CD4-positive, alpha-beta T cell treated with Interferon alpha-2 for 1 hour (primary cell): ENCODE data around the gene RTL10.
"Not testable (repeated sequence)": the region's sequence is repeated elsewhere in the genome, so short reads cannot be mapped to it uniquely, and the experiment has no call there.

ENCODE experiments used
- DNase-seq, 2 donors: peaks; one replicate each; pipeline ENCODE4 v3.0.0-alpha.2; 2020 to 2022

Gene RTL10

GRCh38 chr22:19888131-19888746, 33.6 kb upstream of the RTL10 start:
- no peak for DNase-seq

DNA sequence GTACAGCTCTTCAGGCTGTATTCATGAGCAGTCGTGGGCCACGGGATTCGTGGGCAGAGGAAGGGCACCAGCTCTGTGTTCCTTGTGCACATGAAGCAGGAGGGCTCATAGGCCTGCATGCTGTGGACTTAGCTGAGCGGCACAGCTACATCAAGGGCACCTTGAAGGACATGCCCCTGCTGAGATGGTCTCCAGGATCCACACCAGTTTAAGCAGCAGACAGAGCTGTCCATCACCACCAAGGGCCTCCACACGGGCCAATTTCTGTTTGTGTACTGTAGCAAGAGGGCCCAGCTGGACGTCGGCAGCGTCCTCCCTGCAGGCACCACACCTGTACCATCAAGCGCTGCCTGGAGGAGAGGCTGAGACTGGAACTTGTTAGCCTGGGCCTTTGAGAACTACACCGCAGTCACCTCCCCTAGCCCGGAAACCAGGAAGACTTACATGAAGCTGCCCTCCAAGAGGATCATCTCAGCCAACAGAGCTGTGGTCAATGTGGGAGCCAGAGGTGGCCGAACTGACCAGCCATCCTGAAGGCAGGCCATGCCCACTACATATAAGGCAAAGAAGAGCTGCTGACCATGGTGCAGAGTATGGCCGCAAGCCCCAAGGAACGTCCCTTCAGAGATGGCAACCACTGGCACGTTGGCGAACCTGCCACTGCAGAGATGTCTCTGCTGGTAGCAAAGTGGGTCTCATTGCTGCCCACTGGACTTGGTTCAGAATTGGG, 32.7 kb upstream of the RTL10 start:
- no peak for DNase-seq

DNA sequence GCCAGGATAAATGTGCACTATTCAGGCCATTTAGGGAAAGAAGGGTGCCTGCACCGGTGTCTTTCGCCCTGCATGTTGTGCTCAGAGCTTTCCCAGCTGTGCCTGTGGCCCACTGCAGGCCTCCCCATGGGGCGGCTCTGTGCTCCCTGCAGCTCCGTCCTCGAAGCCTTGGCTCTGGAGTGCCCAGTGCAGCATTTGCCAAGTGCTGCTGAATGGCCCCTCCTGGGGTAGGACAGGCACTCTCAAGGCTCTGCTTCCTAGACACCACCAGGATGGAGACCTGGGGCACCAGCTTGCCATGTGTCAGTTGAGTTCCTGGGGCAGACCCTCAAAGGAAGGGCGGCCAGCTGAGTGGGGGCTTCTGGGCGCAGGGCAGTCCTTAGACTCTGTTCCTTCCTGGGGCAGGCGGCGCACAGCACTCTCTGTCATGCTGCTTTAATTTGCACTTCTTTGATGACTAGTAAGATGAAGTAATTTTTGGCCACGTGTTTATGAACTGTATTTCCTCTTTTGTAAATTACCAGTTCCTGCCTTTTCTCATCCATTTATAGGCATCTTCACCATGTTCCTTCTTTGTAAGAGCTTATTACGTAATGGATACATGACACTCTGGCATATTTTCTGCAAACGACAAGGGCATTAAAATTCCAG, 32.1 kb upstream of the RTL10 start:
- peak; percentile 37 to 56 for DNase-seq

- no peak for DNase-seq
Observed at GRCh38 chr22:19885841-19886592, 31.3 kb upstream of the RTL10 start.

- no peak for DNase-seq
Observed at GRCh38 chr22:19884954-19885751, 30.5 kb upstream of the RTL10 start.

DNA sequence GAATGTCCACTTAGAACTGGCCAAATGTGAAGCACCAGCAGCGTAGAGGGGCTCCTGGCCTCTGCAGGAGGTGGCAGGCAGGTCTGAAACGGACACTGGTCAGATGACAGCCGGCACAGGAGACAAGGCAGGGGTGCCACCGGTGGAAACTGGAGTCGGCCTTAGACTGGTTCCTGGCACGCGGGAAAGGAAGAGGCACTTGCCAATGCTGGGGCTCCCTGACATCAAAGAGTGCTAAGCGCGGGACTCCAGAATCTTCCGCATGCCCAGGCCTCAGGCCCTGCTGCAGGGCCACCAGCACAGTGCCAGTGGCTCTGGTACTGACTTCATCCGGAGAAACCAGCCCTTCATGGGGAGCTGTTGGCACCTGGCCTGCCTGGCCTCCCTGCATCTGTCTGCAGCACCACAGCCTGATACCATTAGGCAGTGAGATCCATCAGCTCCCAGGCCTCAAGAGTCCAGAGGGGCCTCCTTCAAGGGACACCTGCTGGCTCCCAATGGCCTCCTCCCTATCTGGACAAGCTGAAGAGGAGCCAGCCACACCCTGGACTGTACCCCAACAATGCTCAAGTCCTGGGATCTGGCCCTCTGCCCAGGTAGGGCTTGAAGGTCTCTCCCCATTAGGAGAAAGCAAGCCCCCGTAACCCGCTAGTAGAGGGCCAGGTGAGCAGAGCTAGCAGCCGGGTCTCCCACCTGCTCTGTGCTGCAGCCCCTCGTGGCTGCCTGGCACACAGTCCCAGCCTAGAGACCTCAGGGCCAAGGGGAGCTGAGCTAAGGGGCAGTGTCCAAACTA, 29.7 kb upstream of the RTL10 start:
- DNase-seq, result no peak

DNA sequence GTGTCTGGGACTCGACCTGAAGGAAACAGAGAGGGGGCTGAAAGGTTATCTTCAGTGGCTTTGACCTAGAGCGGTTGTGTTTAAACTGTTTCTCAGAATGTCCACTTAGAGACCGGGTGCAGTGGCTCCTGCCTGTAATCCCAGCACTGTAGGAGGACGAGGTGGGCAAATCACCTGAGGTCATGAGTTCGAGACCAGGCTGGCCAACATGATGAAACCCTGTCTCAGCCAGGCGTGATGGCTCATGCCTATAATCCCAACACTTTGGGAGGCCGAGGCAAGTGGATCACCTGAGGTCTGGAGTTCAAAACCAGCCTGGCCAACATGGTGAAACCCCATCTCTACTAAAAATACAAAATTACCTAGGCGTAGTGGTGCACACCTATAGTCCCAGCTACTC, 28.8 kb upstream of the RTL10 start:
- not testable (repeated sequence) for DNase-seq

DNA sequence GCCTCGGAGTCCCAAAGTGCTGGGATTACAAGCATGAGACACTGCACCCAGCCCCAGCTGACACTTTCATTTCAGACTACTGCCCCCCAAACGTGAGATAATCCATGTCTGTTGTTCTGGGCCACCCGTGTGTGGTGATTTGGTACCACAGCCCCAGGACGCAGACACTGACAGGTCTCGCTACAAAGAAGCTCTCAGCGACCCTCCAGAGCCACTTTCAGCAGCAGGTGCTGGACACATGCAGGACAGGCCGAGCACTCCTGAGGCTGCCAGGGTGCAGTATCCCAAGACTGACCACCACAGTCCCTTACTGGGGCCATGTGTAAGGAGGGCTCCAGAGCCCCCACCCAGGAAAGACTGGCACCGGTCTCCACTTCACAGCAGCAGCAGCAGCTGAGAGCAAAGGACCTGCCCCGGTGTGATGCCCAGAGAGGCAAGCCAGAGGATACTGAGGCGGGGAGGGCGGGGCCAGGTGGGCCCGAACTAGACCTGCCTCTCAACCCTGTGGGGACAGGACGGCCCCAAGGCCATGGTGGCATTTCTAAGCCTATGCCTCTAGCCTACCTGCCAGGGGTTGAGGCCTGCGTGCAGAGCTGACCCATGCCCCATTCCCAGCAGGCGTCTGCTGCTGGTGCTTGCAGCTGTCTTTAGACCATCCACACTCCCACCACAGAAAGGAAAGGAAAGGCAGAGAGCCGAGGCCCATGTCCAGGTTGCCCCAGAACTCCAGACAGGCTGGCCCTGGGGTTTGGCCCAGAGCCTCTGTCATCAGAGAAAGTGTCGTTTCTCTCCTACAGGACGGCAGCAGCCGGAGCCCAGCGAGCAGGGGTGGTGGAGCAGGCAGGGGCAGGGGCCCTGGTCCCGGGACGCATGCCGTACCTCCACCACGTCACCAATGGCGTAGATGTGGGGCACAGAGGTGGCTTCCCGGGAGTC, 28.0 kb upstream of the RTL10 start:
- DNase-seq, result no peak

DNA sequence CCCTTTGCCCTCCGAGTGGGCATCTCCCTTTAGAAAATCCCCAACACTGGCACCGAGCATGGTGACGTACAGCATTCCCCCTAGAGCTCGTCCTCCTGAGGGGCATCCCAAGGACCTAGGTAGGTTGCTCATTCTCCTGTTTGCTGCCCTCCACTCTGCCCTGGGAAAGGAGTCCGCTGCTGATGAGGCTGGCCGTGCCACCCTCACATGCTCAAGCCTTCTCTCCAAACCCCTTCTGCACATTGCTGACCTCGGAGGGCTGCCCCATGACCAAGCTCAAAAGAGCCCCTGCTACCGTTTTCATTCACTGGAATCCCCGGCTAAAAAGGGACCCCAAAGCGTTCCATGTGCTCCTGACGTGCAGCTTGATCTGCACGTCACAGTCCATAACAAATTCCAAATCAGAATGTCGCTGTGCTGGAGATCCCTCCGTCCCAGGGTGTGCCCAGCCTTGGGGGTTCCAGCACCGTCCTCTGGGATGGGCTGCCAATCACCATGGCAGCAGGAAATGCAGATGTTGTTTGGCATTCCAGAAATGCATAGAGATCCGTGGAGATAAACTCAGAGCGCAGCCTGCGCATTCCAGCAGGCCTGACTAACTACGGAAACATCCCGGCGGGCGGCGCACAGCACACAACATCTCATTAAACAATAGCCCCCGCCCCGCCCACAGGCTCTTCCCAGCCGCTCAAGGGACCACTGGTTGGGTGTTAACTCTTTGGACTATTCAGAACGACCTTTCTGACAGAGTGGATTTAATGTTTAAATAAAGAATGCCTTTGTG, 26.3 kb upstream of the RTL10 start:
- DNase-seq, result no peak

DNA sequence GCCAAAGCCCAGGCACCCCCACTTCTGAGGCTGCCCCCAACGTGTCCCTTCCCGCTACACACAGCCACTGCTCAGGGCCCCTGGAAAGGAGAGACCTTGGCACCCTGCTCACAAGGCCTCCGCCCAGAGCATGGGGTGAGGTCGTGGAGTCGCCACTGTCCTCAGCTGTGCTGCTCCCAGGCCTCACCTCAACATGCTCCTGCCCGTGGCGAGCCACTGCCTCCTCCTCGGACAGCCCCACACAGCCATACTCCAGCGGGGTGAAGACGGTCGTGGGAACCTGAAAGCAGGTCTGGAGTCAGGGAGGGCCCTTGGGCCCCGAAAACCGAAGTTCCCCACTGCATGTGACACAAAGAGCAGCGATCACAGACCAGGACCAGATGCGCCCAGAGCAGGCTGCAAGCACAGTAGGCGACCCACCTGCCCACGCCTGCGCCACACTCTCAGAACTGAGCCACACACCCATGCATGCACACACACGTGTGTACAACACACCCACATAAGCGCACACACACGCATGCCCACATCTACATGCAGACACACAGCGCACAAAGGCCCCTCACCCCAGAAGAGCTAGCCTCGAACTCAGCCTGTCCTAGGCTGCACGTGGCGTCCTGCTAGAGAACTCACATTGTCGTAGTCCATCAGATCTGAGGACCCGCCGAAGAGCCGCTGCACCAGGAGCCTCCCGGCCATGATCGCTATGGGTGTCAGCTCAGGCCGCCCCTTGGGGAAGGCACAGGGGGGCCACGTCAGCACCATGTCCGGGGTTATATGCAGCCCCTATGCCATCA, 25.5 kb upstream of the RTL10 start:
- DNase-seq, result no peak

DNA sequence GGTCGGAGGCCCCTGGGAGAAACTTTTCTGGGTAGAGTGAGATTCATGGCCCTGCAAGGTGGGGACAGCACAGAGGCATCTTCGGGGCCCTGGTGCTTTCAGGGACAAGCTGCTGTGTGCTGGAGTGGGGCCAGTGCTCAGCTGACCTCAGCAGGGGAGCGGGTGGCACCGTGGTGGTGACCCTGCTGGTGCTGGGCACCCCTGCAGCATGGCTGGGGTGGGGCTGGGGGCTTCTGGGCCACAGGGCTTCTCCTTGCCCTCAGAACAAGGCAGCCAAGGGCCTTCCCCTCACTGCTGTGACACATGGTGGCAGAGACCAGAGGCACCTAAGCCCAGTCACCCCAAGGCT, 24.9 kb upstream of the RTL10 start:
- DNase-seq, result no peak

GRCh38 chr22:19879246-19879570, 24.5 kb upstream of the RTL10 start:
- no peak for DNase-seq

DNA sequence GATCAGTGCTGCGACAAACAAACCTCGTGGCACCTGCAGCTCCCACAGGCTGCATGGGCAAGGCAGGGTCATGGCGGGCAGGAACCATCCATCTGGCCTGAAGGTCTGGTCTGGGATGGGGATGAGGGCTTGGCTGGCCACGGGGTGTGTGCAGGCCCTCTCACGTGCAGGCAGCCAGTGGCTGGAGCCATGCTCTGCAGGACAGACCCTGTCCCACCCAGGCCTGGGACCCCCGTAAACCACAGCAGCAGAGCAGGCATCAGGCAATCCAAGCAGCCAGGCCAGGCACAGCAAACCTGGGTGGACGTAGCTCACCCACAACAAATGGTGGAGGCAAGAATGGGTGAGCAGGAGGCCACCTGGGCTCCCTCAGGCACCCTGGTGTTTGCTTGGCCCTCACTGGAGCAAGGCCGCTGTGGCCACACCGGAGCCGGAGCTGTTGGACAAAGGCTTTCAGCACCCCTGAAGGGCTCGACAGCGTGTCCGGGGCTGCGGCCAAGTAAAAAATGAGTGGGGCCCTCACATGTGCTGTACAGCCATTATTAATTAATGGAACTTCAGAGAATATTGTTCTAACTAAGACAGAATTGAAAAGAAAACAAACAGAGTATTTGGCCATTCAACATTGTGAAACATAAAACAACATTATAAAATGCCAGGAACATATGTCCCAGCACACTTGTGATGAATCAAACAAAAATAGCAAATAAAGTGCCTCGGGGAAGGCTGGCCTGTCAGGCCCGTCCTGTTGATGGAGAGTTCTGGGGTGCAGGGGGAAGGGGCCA, 24.0 kb upstream of the RTL10 start:
- no peak for DNase-seq

DNA sequence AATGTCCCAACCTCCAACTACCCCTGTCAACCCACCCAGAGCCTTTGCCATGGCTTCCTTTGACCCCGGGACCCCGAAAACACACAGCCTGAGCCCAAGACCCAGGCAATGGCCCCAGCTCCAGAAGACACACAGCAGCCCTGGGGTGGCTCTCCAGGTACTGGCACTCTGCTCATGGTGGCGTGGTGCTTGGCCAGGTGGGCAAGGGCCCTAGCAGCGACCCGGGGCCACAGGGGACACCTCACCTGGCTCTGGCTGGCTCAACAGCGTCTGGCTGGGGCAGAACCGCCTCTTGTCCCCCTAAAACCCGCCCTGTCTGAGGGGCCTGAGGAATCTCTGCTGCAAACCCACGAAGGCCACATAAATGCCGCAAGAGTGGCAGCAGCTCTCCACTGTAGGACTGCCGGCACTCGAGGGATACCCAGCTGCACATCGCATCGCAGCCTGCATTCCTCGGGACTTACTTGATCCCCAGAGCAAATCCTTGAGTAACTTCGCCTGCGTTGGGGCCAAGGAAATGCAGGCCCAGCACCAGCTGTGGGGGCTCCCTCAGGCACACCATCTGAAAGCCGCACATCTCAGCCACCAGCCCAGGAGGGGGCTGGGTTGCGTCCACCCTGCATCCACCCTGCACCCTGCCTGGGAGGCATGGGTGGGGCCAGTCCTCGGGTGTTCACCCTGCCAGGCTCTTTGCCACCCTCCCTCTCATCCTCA, 23.1 kb upstream of the RTL10 start:
- DNase-seq, result no peak

DNA sequence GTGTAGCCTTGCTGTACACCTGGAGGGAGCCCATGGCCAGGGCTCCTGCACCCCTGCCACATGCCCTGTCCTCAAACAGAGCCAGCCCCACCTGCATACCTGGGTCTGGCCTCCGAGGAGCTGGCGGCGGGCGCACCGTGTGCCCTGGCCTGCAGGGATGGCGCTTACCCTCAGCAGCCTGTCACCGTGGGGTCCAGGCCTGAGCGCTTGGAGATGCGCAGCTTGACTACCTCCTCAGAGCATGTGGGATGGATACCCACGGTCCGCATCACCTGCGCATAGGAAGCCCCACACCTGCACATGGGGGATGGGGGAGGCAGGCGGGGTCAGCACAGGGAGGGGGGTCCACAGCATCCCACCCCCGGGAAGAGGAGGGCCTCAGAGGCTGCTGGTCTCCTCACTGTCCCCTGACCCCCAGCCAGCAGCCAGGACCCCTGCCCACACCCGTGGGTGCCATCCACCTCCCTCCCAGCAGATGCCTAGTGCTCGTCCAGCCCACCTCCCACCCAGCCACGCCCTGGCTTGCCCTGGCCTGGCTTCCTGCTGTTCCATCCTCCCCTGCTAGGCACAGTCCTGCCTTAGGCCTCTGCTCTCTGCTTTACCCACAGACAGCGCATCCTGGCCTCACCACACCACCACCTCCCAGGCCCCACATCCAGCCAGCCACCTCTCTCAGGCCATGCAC, 22.4 kb upstream of the RTL10 start:
- DNase-seq, result no peak

- DNase-seq, result no peak
Observed at GRCh38 chr22:19876314-19876940, 21.8 kb upstream of the RTL10 start.
